PC-3 (cell line): Measurements from ENCODE around the gene SFTPB. TPM values are rescaled to one million over a fixed set of nuclear protein-coding genes. Genes with fewer than 3 reads are reported as not detected.

Experiments used
- ATAC-seq: fragments of 200-7000 bp; cut with Tn5 transposase; 2 replicates; pipeline ENCODE4 v1.9.1; 2020; ENCODE audit warnings: mild to moderate bottlenecking, moderate library complexity
- BruUV-seq: library from RNA; stranded (reverse); fragments of 400-500 nt; replicated peaks from 2 replicates; lab custom pipeline; 2021; lab: Mats Ljungman, UMichigan
- CTCF ChIA-PET: fragments of 300-600 bp; sonication (Branson Sonifier 250); formaldehyde crosslinking; loops from one replicate; lab custom pipeline; 2022; ENCODE audit warnings: antibody characterized with exemption; lab: Charles Lee
- POLR2A ChIA-PET: fragments of 300-600 bp; sonication (Branson Sonifier 250); formaldehyde crosslinking; loops from one replicate; lab custom pipeline; 2022; ENCODE audit warnings: antibody characterized with exemption; ENCODE audit not compliant: unreplicated experiment; lab: Charles Lee
- DNase-seq: peaks from one replicate; pipeline ENCODE4 v3.0.0-alpha.2; 2015
- H2AFZ ChIP-seq: fragments of 300-600 bp; sonication (generic); 2 replicates; pipeline ENCODE4 v1.6.0; 2016; ENCODE audit warnings: antibody characterized with exemption, low read length
- H3F3A ChIP-seq: fragments of 300-600 bp; sonication (generic); one replicate; pipeline ENCODE4 v1.6.0; 2017; ENCODE audit warnings: antibody characterized with exemption, low read length, control low read depth, mild to moderate bottlenecking; ENCODE audit not compliant: unreplicated experiment
- H3K27ac ChIP-seq: fragments of 300-600 bp; sonication (generic); 2 replicates; pipeline ENCODE4 v1.5.1; 2016; ENCODE audit warnings: mild to moderate bottlenecking, low read length
- H3K27me3 ChIP-seq: fragments of 300-600 bp; sonication (generic); 2 replicates; pipeline ENCODE4 v1.6.1; 2016; ENCODE audit warnings: low read length, mixed read lengths
- H3K36me3 ChIP-seq: fragments of 300-600 bp; sonication (generic); 2 replicates; pipeline ENCODE4 v1.6.1; 2016; ENCODE audit warnings: low read depth, mixed run types, low read length, mixed read lengths
- H3K4me1 ChIP-seq: fragments of 300-600 bp; sonication (generic); 2 replicates; pipeline ENCODE4 v1.5.1; 2016; ENCODE audit warnings: low read length; ENCODE audit not compliant: insufficient read depth
- H3K4me2 ChIP-seq: fragments of 300-600 bp; sonication (generic); 2 replicates; pipeline ENCODE4 v1.6.0; 2016; ENCODE audit warnings: low read length
- H3K4me3 ChIP-seq: fragments of 300-600 bp; sonication (generic); 2 replicates; pipeline ENCODE4 v1.5.1; 2016; ENCODE audit warnings: mild to moderate bottlenecking, low read length, mixed read lengths
- H3K79me2 ChIP-seq: fragments of 300-600 bp; sonication (generic); 2 replicates; pipeline ENCODE4 v1.6.1; 2017; ENCODE audit warnings: low read length, mixed read lengths
- H3K9ac ChIP-seq: fragments of 300-600 bp; sonication (generic); 2 replicates; pipeline ENCODE4 v1.6.0; 2016; ENCODE audit warnings: mild to moderate bottlenecking, low read length
- H3K9me2 ChIP-seq: fragments of 300-600 bp; sonication (generic); replicated peaks from 2 replicates; pipeline ENCODE4 v1.6.1; 2016; ENCODE audit warnings: mixed run types, low read length, mixed read lengths
- H3K9me3 ChIP-seq: fragments of 300-600 bp; sonication (generic); 2 replicates; pipeline ENCODE4 v1.6.1; 2016; ENCODE audit warnings: low read length, mixed read lengths
- H4K20me1 ChIP-seq: fragments of 300-600 bp; sonication (generic); 2 replicates; pipeline ENCODE4 v1.6.1; 2016; ENCODE audit warnings: low read length, mixed read lengths
- CTCF ChIP-seq: fragments of 300-600 bp; sonication (generic); conservative IDR thresholded peaks from 2 replicates; pipeline ENCODE4 v1.5.1; 2017; ENCODE audit warnings: antibody characterized with exemption, low read depth, mild to moderate bottlenecking, low read length
- EZH2 ChIP-seq: fragments of 300-600 bp; sonication (generic); IDR thresholded peaks from one replicate; pipeline ENCODE4 v1.6.1; 2017; ENCODE audit warnings: antibody characterized with exemption, mild to moderate bottlenecking, low read length; ENCODE audit not compliant: unreplicated experiment
- EZH2phosphoT487 ChIP-seq: fragments of 300-600 bp; sonication (generic); IDR thresholded peaks from 2 replicates; pipeline ENCODE4 v1.6.1; 2018; ENCODE audit warnings: mild to moderate bottlenecking, antibody characterized with exemption, low read length, borderline replicate concordance
- intact Hi-C: fragments of 100-400 bp; cut with micrococcal nuclease; formaldehyde crosslinking; loops from 2 replicates; pipeline ENCODE4 v1.9.0; 2023
- total RNA-seq: library from RNA; depleted of rRNA; stranded (reverse); fragments of >200 nt; gene quantifications from 2 replicates; pipeline ENCODE4 v1.2.3, GENCODE V29; 2014

Gene SFTPB
- total RNA-seq, 1 experiment from 2014 or later, result not detected

DNA sequence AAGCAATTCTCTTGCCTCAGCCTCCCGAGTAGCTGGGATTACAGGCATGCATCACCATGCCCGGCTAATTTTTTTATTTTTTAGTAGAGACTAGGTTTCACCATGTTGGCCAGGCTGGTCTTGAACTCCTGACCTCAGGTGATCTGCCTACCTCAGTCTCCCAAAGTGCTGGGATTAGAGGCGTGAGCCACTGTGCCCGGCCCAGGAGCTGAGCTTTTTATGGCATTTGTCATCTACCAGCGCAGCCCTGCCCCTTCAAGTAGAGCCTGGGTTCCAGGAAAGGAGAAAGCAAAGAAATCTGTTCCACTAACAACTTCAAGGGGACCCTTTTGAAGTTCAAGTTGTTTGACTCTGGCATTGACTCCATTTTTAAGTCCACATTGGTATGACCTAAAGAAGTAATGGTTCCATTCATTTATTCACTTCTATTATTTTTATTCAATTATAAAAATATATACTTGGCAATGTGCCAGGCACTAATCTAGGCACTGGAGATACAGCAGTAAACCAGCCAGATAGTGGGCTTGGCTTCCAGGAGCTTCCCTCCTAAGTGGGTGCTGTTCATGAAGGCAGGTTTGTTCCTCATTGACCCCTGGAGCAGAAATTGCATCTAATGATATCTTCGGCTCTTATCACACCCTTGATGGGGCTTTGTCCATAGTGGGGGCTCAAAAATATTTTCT, 8.0 kb upstream of the SFTPB start:
- intact Hi-C loops, result no loop called here
- no peak overlapping the region for H3K9ac ChIP-seq
- no peak overlapping the region for H3K4me2 ChIP-seq
- no peaks in the 10 kb centered on the region for H3K36me3 ChIP-seq
- no TSS peak for BruUV-seq
- H3F3A ChIP-seq, result no peaks in the 10 kb centered on the region
- no peak for DNase-seq
- ChIA-PET CTCF (no interaction called here), POLR2A (no interaction called here)
- no peaks in the 10 kb centered on the region for H4K20me1 ChIP-seq
- TF ChIP-seq EZH2phosphoT487 (no peak), EZH2 (no peak), CTCF (no peak)
- H3K27me3 ChIP-seq, result no peaks in the 10 kb centered on the region
- H3K9me3 ChIP-seq, result no peaks in the 10 kb centered on the region
- H3K9me2 ChIP-seq, result no peaks in the 10 kb centered on the region
- H3K4me1 ChIP-seq, result peaks cover 13% of the 10 kb centered on the region
- no peak overlapping the region for H3K27ac ChIP-seq
- ATAC-seq, result no peak
- H3K4me3 ChIP-seq, result no peak overlapping the region
- H2AFZ ChIP-seq, result no peak overlapping the region
- H3K79me2 ChIP-seq, result no peaks in the 10 kb centered on the region

- H3F3A ChIP-seq, result no peaks in the 10 kb centered on the region
Observed at GRCh38 chr2:85675427-85675826, 7.4 kb upstream of the SFTPB start.

DNA sequence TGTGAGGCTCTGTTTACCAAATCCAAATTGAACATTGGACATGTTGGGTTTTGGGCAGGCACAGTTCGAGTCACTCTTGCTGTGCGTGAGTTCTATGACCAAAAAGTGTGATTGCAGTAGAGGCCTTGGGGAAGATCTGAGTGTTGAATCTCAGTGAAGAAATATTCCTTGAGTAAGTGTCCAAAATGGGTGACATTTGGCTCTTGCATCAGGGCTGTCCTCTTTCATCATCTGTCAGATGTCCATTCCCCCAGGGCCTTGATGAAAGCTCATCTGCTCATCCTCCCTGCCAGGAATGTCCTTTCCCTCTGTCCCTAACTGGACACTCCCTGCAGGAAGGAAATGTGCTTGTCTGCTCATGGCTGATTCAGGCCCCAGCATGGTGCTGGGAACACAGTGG, 6.4 kb upstream of the SFTPB start:
- Histone ChIP-seq H3K9me2 (no peaks in the 10 kb centered on the region), H2AFZ (no peak overlapping the region), H3K27ac (no peak overlapping the region), H3K36me3 (no peaks in the 10 kb centered on the region), H3K9me3 (no peaks in the 10 kb centered on the region), H3K9ac (no peak overlapping the region), H3K4me2 (no peak overlapping the region), H3K27me3 (no peaks in the 10 kb centered on the region), H3K4me1 (0 out of 2 replicates have a peak, but pooled peaks cover 4% of the 10 kb centered on the region), H4K20me1 (no peaks in the 10 kb centered on the region), H3F3A (no peaks in the 10 kb centered on the region), H3K79me2 (no peaks in the 10 kb centered on the region), H3K4me3 (no peak overlapping the region)
- intact Hi-C loops, result no loop called here
- no peak for ATAC-seq
- TF ChIP-seq CTCF, result no peak
- TF ChIP-seq EZH2, result no peak
- TF ChIP-seq EZH2phosphoT487, result no peak
- no TSS peak for BruUV-seq
- POLR2A ChIA-PET, result no interaction called here
- CTCF ChIA-PET, result no interaction called here
- DNase-seq, result no peak

More at GRCh38 chr2:85675427-85675826, 7.4 kb upstream of the SFTPB start:
- H3K27ac ChIP-seq, result no peak overlapping the region
- no peak overlapping the region for H2AFZ ChIP-seq
- no peak for TF ChIP-seq EZH2phosphoT487
- TF ChIP-seq EZH2, result no peak
- H3K4me1 ChIP-seq, result peaks cover 7% of the 10 kb centered on the region; the same call in 1 of the 2 replicates
- H3K9me2 ChIP-seq, result no peaks in the 10 kb centered on the region
- ChIA-PET CTCF (interaction anchor here (0.6 kb wide), 2 partner anchors 28 to 32 kb away, joined by 3 to 6 read pairs; no protein-coding TSS in a partner anchor), POLR2A (no interaction called here)
- no peaks in the 10 kb centered on the region for H3K9me3 ChIP-seq
- H3K4me2 ChIP-seq, result no peak overlapping the region
- H3K36me3 ChIP-seq, result no peaks in the 10 kb centered on the region
- intact Hi-C loops, result no loop called here
- H3K4me3 ChIP-seq, result no peak overlapping the region
- ATAC-seq (no peak), DNase-seq (no peak)
- no peaks in the 10 kb centered on the region for H4K20me1 ChIP-seq
- no TSS peak for BruUV-seq
- no peak overlapping the region for H3K9ac ChIP-seq
- H3K79me2 ChIP-seq, result no peaks in the 10 kb centered on the region
- no peaks in the 10 kb centered on the region for H3K27me3 ChIP-seq
